Activated T-helper 1 cell treated with anti-CD3 and anti-CD28 coated beads, Interleukin-12 subunit alpha, Interleukin-12 subunit beta, Interleukin-2, Interleukin-4 antibody, amounts not matched to agents 30 ng/mL and 10 ng/mL and 1 ng/mL, durations not matched to agents 14 hours and 24 hours and 36 hours (primary cell): ENCODE measurements around the gene PSD2. TPM values are rescaled to one million over a fixed set of nuclear protein-coding genes. Genes with fewer than 3 reads are reported as not detected.
"Not testable (repeated sequence)": the region's sequence is repeated elsewhere in the genome, so short reads cannot be mapped to it uniquely, and the experiment has no call there.

Experiments used
- DNase-seq: peaks from one replicate; pipeline ENCODE4 v3.0.0; 2021; ENCODE audit warnings: low spot score
- H3K27ac Mint-ChIP-seq: one replicate; pipeline ENCODE4 v1.8.0; 2021; ENCODE audit warnings: mild to moderate bottlenecking, mixed read lengths
- H3K27me3 Mint-ChIP-seq: one replicate; pipeline ENCODE4 v1.8.0; 2022; ENCODE audit warnings: mild to moderate bottlenecking, moderate library complexity, mixed read lengths; ENCODE audit not compliant: insufficient read depth
- H3K36me3 Mint-ChIP-seq: one replicate; pipeline ENCODE4 v1.8.0; 2021; ENCODE audit warnings: low read depth, mixed read lengths
- H3K4me1 Mint-ChIP-seq: one replicate; pipeline ENCODE4 v1.8.0; 2021; ENCODE audit warnings: low read depth, mixed read lengths
- H3K4me3 Mint-ChIP-seq: one replicate; pipeline ENCODE4 v1.8.0; 2021; ENCODE audit warnings: mild to moderate bottlenecking, moderate library complexity, mixed read lengths
- H3K9me3 Mint-ChIP-seq: one replicate; pipeline ENCODE4 v1.8.0; 2021; ENCODE audit warnings: mixed read lengths
- intact Hi-C: fragments of 100-400 bp; cut with micrococcal nuclease; formaldehyde crosslinking; loops from one replicate; pipeline ENCODE4 v1.15.1; 2024
- total RNA-seq: library from RNA; stranded (reverse); gene quantifications from 2 replicates; pipeline ENCODE4 v1.2.3, GENCODE V29; 2022

Gene PSD2
- total RNA-seq, 1 donor from 2014 or later = not detected

DNA sequence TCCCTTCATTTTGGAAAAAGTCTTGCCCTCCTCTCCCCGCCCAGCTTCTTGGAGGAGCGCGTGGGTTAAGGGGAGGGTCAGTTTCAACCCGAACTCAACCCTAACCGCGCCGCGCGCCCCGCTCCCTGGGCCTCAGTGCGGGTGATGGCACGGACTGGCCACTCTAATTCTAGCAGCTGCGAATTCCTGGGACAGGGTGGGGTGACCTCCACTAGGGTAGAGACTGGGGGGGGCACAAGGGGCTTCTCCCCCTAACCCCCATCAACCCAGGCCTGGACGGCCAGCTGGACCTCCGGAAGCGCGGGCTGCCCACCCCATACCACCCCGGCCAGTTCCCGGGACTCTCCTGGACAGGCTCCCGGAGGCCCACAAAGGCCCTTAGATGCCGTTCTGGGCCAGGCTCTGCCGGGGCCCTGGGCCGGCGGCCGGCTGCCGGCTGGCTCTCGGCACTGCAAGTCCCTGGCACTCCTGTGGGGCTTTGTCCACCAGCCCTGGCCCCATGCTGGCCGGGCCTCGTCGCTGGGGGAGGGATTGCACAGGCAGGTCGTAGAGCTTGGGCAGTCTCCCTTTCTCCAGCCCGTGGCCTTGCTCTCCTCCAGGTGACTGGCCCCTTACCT is 7.2 kb upstream of the PSD2 start:
- Mint-ChIP-seq H3K9me3 (no peaks in the 10 kb centered on the region), H3K36me3 (no peaks in the 10 kb centered on the region), H3K4me3 (peak overlapping the region; percentile 17), H3K4me1 (no peaks in the 10 kb centered on the region), H3K27me3 (peaks cover 33% of the 10 kb centered on the region), H3K27ac (no peak overlapping the region)
- no peak for DNase-seq
- intact Hi-C loops = loop anchor here (5.0 kb wide), 1 partner anchor 324 kb away; the partner anchor contains the start of gene PURA

DNA sequence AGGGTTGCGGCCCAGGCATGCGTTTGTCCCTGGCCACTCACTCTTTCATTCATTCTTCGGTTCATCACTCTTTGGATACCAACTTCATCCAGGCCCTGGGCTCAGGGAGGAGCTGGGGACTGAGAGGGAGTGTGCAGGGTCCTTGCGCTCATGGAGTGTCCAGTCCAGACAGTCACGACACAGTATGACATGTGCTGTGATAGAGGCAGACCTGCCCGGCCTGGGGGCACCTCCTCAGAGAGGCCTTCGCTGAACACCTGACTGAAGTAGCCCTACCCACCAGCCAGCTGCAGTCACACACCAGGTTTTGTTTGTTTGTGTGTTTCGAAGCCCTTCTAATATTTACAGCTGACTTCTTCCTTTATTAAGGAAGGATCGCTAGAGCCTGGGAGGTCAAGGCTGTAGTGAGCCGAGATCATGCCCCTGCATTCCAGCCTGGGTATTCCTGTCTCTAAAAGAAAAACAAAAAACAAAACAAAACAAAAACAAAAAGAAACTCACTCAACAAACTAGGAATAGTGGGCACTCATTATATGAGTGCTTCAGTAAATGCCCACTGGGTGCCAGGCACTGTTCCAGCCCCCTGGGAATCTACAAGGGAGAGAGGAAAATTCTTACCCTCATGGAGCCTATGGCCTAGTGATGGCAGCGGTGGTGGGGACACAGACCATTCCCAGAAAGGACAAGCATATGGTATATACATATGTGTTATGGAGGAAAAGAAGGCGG is 6.3 kb upstream of the PSD2 start:
- Mint-ChIP-seq H3K9me3 (no peaks in the 10 kb centered on the region), H3K27ac (no peak overlapping the region), H3K36me3 (no peaks in the 10 kb centered on the region), H3K4me1 (no peaks in the 10 kb centered on the region), H3K27me3 (peaks cover 34% of the 10 kb centered on the region), H3K4me3 (peak overlapping the region; percentile 40)
- DNase-seq = no peak
- intact Hi-C loops = loop anchor here (5.0 kb wide), 1 partner anchor 323 kb away; the partner anchor contains the start of gene PURA

DNA sequence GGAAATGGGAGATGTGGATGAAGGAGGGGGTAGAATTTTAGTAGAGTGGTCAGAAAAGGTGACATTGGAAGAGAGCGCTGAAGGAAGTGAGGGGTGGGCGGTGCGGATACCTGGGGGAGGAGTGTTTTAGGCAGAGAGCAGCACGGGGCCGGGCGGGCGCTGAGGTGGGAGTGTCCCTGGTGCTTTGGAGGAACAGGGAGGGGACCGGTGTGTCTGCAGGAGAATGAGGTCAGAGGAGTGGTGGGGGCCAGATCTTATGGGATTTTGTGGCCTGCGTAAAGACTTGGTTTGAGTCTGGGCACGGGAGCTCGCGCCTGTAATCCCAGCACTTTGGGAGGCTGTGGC is 5.8 kb upstream of the PSD2 start:
- Mint-ChIP-seq H3K36me3 (no peaks in the 10 kb centered on the region), H3K27ac (no peak overlapping the region), H3K4me1 (no peaks in the 10 kb centered on the region), H3K27me3 (peaks cover 37% of the 10 kb centered on the region), H3K9me3 (no peaks in the 10 kb centered on the region), H3K4me3 (no peak overlapping the region)
- no peak for DNase-seq
- intact Hi-C loops = loop anchor here (5.0 kb wide), 1 partner anchor 322 kb away; the partner anchor contains the start of gene PURA

DNA sequence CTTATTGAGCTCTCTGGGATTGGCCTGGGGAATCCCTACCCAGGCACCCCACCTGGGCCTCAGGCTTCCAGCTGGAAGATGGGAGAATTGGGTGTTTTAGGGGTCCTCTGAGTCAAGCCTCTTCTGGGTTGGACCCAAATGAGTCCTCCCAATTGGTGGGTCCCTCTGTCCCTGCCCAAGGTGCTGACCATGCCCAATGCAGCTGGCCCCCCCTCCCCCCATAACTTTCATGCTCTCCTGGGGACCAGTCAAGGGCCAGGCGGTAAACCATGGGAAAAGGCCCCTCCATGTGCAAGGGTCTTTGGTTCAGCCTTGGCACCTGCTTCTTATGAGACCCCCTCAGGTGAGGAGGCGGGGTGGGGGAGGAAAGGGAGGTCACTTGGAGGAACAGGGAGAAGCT is 3.4 kb upstream of the PSD2 start:
- Mint-ChIP-seq H3K27me3 (peaks cover 47% of the 10 kb centered on the region), H3K36me3 (no peaks in the 10 kb centered on the region), H3K9me3 (no peaks in the 10 kb centered on the region), H3K27ac (no peak overlapping the region), H3K4me3 (no peak overlapping the region), H3K4me1 (no peaks in the 10 kb centered on the region)
- no peak for DNase-seq
- intact Hi-C loops = no loop called here

DNA sequence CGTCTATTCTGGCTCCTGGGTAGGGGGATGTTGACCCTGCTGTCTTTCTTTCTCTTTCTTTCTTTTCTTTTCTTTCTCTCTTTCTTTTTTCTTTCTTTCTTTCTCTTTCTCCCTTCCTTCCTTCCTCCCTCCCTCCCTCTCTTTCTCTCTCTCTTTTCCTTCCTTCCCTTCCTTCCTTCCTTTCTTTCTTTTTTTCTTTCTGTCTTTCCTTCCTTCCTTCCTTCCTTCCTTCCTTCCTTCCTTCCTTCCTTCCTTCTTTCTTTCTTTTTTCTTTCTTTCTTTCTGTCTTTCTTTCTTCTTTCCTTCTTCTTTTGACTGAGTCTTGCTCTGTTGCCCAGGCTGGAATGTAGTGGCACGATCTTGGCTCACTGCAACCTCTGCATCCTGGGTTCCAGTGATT is 3.0 kb upstream of the PSD2 start:
- not testable (repeated sequence) for H3K4me3 Mint-ChIP-seq

DNA sequence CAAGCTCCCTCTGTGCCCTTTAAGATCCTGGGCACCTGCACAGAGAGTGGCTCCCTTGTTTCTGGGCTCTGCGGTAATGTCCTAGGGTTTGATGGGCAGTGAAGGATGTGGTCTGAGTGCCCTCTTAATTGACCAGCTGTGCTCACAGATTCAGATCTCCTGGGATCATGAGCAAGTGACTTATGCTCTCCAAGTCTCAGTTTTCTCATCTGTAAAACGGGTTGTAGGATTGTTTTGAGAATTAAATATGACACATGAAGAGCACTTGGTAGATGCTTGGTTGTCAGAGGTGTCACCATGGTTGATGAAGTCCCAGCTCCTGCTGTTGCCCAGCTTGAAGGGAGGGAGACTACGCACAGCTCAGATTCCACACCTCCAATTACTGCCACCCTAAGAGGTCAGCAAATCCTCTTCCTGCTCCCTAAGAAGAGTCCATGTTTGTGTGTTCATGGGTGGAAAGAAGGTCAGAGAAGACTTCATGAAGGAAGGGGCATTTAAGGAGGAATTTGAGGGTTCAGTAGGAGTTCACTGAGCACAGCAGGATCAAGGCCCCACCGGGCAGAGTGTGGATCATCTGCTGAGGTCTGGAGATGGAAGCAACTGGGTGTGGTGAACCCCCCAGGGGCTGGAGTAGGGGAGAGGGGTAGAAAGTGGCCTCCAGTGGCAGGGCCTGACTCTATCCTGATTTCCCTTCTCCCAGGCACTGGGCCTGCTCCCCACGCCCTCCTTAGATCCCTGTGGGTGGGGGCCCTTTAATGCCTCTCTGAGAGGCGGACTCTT is 1.4 kb upstream of the PSD2 start:
- H3K4me1 Mint-ChIP-seq = no peaks in the 10 kb centered on the region
- peak overlapping the region; percentile 54 for H3K4me3 Mint-ChIP-seq
- DNase-seq = no peak
- H3K27ac Mint-ChIP-seq = no peak overlapping the region
- intact Hi-C loops = no loop called here
- no peaks in the 10 kb centered on the region for H3K9me3 Mint-ChIP-seq
- peaks cover 64% of the 10 kb centered on the region for H3K27me3 Mint-ChIP-seq
- no peaks in the 10 kb centered on the region for H3K36me3 Mint-ChIP-seq

More for the DNA sequence above, 3.0 kb upstream of the PSD2 start:
- H3K9me3 Mint-ChIP-seq, H3K27ac Mint-ChIP-seq, H3K36me3 Mint-ChIP-seq, DNase-seq, H3K4me1 Mint-ChIP-seq, intact Hi-C loops: not testable (repeated sequence)
- H3K27me3 Mint-ChIP-seq = peaks cover 52% of the 10 kb centered on the region

DNA sequence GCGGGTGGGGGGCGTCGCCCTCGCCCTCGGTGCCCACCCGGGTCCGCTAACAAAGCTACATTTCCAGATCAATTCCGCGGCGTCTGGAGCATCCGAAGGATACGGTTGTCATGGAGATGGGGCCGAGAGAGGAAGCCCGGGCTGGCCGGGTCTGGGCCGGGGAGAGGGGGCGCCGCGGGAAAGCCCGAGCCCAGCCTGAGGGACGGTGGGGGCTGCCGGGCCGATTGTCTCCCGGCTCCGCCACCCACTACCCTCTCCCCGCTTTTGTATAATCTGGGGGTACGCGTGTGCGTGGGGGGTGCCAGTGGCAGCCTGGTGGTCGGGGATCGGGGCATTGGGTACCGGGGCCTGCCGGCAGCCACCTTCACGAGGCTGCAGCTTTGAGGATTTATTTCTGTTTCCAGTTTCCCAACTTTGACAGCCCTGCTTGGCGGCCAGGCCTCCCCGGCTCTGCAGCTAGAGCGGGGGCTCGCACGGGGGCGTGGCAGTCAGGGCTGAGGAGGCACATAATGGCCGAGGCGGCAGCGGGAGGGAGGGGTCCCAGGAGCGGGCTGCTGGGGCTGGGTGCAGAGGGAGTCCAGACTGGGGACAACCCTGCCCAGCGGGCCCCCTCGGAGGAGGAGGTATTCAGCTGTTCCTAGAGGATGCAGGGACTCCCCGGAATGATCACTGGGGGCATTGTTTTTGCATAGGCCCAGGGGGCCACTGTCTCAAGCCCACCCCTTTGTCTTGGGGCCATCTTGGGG is 626 bp downstream of the PSD2 start:
- Mint-ChIP-seq H3K36me3 (no peaks in the 10 kb centered on the region), H3K27ac (no peak overlapping the region), H3K4me3 (no peak overlapping the region), H3K9me3 (no peaks in the 10 kb centered on the region), H3K27me3 (peaks cover 63% of the 10 kb centered on the region), H3K4me1 (no peaks in the 10 kb centered on the region)
- DNase-seq = no peak
- intact Hi-C loops = no loop called here

DNA sequence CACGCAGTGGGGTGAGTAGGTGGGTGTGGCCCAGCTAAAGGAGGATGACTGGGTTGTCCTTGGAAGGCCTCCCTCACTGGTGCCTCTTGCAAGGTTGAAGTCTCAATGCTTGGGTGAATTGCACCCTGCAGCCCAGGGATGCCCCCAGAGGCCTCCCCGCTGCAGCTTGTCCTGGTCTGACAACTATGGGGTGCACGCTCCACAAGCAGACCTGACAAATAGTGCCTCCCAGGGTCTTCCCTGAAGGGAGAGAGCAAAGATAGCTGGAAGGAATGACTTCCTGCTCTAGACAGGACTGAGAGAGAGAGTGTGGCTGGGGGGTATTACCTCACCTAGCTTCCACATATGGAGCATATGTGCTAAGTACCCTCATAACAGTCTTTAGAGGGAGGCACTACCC is 1.7 kb downstream of the PSD2 start:
- intact Hi-C loops = no loop called here
- Mint-ChIP-seq H3K36me3 (no peaks in the 10 kb centered on the region), H3K4me1 (no peaks in the 10 kb centered on the region), H3K27me3 (peaks cover 63% of the 10 kb centered on the region), H3K4me3 (no peak overlapping the region), H3K27ac (no peak overlapping the region), H3K9me3 (no peaks in the 10 kb centered on the region)
- DNase-seq = no peak

DNA sequence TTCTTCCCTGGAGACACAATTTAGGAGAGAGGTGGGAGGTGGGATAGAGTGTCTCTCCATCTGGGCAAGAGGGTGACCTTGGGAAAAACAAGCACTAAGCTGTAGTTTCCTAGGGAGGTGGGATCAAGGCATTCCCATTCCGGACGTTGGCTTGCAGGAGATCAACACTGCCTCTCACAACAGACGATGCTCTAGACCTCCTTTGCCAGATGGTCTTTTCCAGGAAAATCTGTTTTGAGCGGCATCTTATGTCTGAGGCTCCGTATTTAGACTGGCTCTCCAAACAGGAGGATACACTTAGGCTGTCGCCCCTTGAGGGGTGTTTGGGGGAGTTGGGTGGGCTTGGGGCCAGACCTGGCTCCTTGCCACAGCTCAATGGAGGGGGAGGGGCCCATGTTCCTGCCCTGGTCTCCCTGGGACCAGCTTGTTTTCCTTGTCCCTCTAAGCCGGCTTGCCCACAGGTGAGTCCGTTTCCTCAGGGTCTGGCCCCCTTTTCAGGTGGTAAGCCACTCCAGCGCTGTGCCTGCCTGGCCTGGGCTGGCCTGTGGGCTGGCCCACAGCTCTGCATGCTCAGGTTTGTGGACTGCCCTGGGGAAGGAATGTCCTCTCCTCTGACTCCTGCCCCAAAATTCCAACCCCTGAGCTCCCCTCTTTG is 2.4 kb downstream of the PSD2 start:
- no peak overlapping the region for H3K27ac Mint-ChIP-seq
- peaks cover 59% of the 10 kb centered on the region for H3K27me3 Mint-ChIP-seq
- no peaks in the 10 kb centered on the region for H3K9me3 Mint-ChIP-seq
- intact Hi-C loops = no loop called here
- no peaks in the 10 kb centered on the region for H3K36me3 Mint-ChIP-seq
- no peak for DNase-seq
- no peaks in the 10 kb centered on the region for H3K4me1 Mint-ChIP-seq
- no peak overlapping the region for H3K4me3 Mint-ChIP-seq

DNA sequence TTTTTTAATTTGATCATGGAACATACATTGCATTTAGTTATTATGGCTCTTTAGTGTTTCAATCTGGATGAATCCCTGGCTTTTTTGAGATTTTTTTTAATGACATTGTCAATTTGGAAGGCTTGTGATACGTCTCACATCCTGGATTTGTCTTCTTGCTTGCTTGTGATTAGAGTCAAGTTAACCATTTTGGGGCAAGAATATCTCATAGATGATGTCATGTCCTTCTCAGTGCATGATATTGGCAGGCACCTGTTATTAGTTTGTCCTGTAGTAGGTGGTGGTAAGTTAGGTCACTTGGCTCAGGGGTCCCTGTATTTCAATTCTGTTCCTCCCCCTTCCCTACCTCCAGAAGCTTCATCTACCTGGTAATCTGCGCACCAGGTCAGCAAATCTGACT is 3.3 kb downstream of the PSD2 start:
- Mint-ChIP-seq H3K4me1 (no peaks in the 10 kb centered on the region), H3K36me3 (no peaks in the 10 kb centered on the region), H3K9me3 (no peaks in the 10 kb centered on the region), H3K4me3 (no peak overlapping the region), H3K27ac (no peak overlapping the region), H3K27me3 (peaks cover 56% of the 10 kb centered on the region)
- no peak for DNase-seq
- intact Hi-C loops = no loop called here

DNA sequence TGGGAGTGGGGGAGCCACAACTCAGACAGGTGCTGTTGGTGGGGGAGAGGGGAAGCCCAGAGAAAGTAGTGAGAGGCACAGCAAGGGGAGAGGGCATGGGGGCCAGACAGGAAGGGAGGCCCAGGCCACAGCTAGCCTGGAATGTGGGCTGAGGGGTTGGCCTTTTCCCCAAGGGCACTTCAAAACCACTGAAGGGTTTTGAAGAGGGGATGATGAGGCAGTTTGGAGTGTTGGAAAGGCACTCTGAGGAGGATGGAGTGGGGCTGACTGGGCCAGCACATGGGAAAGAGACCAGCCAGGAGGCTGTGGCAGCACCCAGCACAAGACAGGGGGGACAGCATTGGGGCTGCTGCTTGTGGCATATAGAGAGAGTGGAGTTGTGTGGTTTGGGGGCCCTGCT is 3.8 kb downstream of the PSD2 start:
- H3K4me3 Mint-ChIP-seq = no peak overlapping the region
- no peaks in the 10 kb centered on the region for H3K4me1 Mint-ChIP-seq

DNA sequence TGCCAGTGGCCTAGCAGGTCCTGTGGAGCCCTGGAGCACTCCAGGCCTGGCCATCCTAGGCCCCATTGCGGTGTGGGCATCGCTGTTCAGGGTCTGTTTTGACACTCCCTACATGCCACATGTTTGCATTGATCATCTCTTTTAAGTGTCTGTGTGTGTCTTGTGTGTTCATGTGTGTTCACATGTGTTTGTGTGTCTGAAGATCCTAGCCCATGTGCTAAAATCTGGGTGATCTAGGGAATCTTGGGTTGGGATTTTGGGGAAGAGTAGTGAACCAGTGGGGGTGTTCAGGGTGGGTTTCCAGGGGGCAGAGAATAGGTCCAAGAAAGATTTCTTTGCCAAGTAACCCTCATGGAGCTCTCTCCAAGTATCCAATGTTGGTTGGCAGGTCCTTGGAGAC is 8.4 kb downstream of the PSD2 start:
- no peak for DNase-seq
- no peak overlapping the region for H3K4me3 Mint-ChIP-seq

More for the DNA sequence above, 3.8 kb downstream of the PSD2 start:
- H3K27ac Mint-ChIP-seq = no peak overlapping the region
- no peaks in the 10 kb centered on the region for H3K9me3 Mint-ChIP-seq
- peaks cover 51% of the 10 kb centered on the region for H3K27me3 Mint-ChIP-seq
- no peak for DNase-seq
- no peaks in the 10 kb centered on the region for H3K36me3 Mint-ChIP-seq
- intact Hi-C loops = no loop called here

More for the DNA sequence above, 8.4 kb downstream of the PSD2 start:
- Mint-ChIP-seq H3K27ac (no peak overlapping the region), H3K27me3 (peaks cover 14% of the 10 kb centered on the region), H3K4me1 (no peaks in the 10 kb centered on the region), H3K36me3 (no peaks in the 10 kb centered on the region), H3K9me3 (no peaks in the 10 kb centered on the region)
- intact Hi-C loops = no loop called here
